HuH-7.5 (cell line): ENCODE data around the gene HIC1.

Experiments
- DNase-seq: peaks from one replicate; pipeline ENCODE4 v3.0.0; 2011; ENCODE audit warnings: low spot score

The HIC1 gene

DNA sequence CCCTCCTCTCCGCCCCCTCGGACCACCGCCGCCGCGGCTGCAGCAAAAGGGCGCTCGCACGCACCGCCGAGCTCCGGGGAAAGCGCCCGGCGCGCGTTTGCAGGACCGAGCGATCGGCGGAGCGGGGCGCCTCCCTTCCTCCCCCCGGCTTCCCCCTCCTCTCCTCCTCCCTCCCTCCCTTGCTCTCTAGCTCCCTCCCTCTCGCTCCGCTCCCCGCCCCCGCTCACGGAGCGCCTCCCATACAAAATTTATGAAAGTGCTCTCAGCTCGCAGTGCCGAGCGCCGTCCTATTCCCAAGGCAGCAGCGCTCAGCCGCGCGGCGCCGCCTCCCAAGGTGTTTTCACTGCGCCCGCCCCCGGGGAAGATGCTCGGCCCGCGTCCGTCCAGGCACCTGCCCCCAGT is 29.7 kb upstream of the HIC1 start, which contains the start of gene RTN4RL1:
Gene RTN4RL1, minus strand, starts transcription at position 115 of the 402 bp plus-strand sequence. CDS start 469 bp downstream, outside the sequence.
- DNase-seq, result peak; percentile 76

DNA sequence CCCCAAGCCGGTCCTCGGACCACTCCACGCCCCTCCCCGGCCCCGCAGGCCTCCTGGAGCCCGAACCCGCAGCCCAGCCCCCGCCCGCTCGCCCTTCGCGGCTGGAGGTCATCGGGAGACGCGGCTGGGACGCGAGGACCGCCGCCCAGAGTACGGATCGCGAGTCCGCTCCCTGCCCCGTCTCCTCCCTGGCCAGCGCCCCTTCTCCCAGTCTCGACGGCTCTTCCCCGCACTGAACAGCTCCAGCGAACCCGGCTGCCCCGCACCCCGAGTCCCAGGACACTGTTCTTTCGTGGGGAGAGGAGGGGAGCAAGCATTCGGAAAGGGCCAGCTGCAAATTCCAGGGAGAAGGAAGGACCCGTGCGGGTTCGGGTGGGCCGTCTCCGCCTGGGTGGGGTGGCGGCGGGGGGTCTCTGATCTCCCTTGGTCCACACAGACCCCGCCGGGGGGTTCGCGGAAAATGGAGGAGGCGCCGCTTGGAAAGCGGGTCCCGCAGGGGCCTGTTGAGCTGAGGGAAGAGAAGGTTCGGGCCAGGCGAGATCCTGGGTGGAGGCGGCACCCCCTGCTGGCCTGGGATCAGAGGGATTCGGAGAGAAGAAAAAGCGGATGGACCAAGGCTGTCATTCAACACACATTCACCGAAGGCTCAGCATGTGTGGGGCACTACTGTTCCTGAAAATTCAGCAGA is 29.1 kb upstream of the HIC1 start:
- peak; percentile 89 for DNase-seq

DNA sequence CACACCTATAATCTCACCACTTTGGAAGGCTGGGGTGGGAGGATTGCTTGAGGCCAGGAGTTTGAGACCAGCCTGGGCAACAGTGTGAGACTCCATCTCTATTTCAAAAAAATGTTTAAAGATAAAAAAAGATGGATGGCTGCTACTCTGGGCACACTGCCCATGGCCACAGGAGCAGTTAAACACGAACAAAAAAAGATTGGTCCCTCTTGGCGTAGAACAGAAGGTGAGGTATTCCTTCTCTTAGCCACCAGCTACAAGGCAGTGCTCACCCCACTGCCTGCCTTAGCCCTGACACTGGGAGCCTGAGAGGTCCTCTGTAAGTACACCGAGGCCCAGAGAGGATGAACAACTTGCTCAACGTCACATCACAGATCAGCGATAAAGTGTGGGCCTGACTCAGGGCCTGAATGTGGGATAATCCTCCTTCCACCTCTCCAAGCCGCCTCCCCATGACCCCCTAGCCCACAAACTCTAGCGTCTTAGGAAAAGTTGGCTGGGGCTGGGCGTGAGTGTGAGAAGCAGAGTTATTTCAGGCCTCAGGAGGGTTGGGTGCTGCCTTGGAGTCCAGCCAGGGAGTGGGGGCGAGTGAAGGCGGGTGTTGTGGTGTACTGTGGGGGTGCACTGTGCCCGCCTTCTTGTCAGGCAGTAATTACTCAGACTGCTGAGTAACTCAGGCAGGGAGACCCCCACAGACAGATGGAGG is 27.2 kb upstream of the HIC1 start:
- no peak for DNase-seq

DNA sequence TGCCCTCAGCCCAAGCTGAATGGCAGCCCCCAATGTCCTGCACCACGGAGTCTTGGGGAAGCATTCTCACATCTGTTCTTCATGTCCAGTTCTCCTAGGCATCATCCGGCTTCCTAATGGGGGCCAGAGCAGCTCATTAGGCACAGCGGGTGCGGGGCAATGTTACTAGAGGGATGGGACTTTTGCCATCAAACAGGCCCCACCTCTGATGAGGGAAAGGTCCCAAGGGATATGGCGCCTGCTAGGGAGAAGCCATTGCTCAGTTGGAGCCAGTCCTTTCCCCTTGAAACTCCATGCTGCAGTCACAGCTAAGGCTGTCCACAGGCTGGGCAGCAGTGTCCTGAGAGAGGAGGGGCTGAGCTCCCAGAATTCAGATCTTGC is 26.7 kb upstream of the HIC1 start:
- no peak for DNase-seq

DNA sequence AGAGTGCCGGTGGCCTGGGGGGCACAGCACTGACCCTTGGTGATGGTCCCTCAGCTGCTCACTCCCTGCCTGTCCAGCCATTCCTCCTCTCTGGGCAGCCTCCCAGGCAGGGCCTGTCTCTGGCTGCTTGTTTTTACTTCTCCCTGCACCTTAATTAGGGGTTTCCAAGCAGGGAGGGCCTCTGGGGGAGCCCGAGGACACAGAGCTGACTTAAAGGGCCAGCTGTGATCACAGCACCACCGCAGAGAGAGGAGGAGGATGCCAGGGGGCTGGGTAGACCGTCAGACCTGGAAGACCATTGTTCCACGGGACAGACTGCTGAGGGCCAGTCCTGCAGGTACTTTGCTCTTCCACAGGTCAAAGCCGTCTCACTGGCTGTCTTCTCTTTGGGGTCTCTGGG is 26.2 kb upstream of the HIC1 start:
- no peak for DNase-seq

DNA sequence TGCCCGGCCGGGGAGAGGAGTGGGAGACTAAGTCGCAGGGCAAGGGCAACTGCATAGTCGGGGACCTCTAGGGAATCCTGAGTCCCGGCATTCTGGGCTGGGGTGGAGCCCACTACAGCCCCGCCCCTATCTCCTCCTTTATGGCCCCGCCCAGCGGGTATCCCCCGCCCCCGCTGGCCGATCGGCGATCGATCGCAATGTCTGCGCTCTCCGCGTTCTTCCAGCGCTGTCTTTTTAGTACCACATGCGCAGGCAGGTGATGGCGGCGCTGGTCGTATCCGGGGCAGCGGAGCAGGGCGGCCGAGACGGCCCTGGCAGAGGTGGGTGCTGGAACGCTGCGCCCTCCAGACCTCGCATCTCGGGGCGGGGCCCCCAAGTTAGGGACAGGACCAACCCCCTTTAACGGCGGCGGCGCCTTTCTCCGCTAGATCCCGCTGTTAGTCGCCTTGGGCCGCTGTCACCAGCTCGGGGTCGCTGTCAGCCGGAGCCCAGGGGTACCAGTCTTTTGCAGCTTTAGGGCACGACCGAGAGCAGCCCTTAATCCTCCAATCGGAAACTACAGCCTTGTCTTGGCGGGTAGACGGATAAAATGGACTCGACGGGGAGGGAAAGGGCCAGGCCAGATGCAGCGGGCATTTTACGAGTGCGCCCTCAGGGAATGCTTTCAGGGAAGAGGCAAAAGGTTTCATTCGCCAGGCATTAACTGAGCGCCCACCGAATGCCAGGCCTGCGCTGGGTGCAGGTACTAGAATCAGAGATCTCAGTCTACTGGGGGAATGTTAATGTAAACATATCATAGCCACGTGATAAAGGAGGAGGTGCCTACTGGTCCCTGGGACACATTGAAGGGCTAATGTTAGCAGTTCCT is 24.8 kb upstream of the HIC1 start, which contains the start of gene DPH1:
Gene DPH1, plus strand, starts transcription at position 243 of the 868 bp plus-strand sequence. Its CDS starts 17 bp downstream, at position 260.
- peak; percentile 94 for DNase-seq

DNA sequence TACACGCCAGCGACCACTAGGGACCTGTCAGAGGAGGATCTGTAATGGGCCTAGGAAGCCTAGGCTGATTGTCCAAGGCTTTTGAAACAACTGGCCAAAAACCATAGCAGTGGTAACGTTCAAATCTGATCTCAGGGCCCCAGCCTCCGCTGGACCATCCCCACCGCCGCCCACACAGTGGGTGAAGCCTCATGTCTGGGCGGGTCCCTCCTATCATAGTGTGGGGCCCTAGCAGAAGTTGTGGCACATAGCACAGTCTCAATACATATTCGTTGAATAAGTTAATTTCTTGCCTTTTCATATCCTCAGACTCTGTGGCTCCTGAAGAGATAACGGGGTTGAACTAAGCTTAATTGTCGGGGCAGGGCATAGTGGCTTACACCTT is 24.1 kb upstream of the HIC1 start:
- DNase-seq, result no peak

DNA sequence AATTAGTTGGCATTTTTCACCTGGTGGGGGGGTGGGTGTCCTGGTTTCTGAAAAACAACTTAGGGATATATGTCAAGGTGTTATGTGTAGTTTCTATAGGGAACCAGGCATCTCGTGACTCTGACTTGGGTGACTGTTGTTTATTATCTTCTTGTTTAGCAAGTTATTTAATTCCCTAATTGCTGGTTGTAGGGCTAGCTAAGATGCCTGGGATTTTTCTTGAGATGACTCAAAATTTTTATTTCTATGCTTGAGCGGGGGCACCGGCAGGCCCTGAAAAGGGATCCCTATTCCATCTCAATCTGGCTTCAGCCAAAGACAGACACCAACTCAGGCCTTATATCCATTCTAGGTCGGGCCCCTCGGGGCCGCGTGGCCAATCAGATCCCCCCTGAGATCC is 21.8 kb upstream of the HIC1 start:
- DNase-seq, result no peak

DNA sequence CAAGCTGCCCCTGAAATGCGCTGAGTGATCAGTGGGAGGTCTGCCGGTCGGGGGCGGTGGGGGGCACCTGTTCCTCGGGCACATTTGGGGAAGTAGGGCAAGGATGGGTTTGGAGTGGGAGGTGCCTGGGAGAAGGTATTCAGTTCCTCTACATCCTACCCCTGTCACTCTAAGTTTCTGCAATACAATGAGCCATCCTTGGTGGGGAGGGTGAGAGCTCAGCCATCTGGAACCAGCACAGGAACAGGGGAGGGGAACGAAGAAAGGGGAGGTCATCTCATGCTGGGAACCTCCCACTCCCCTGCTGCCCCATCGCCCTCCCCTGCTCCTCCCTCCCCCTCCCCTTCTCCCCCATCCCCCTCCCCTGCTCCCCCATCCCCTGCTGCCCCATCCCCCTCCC is 20.7 kb upstream of the HIC1 start:
- no peak for DNase-seq

DNA sequence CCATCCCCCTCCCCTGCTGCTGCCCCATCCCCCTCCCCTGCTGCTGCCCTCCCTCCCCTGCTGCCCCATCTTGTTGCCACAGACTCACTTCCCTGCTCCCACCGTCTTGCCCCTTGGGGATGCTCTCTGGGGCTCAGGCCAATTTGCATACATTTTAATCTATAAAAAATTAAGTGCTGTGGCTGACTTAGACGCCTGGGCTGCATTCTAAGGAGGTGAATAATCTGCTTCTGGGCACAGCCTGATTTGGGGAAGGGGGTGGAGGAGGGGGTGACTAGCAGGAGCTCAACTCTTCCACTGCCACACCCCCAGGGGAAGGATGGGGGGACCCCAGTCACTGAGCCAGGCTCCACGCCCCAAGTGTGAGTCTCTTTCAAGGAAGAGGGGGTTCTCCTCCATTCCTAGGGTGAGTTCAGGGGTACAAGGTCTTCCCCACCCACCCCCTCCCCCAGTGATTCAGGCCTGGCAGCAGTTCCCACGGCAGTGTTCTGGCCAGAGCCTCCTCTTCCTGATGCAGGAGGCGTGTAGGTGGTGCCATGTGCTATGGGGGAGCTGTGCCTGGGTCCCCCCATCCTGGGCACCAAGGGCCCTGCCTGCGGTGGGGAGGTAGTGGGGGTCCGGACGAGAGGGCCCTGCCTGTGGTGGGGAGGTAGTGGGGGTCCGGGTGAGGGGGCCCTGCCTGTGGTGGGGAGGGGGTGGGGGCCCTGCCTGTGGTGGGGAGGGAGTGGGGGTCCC is 19.9 kb upstream of the HIC1 start:
- DNase-seq, result no peak

DNA sequence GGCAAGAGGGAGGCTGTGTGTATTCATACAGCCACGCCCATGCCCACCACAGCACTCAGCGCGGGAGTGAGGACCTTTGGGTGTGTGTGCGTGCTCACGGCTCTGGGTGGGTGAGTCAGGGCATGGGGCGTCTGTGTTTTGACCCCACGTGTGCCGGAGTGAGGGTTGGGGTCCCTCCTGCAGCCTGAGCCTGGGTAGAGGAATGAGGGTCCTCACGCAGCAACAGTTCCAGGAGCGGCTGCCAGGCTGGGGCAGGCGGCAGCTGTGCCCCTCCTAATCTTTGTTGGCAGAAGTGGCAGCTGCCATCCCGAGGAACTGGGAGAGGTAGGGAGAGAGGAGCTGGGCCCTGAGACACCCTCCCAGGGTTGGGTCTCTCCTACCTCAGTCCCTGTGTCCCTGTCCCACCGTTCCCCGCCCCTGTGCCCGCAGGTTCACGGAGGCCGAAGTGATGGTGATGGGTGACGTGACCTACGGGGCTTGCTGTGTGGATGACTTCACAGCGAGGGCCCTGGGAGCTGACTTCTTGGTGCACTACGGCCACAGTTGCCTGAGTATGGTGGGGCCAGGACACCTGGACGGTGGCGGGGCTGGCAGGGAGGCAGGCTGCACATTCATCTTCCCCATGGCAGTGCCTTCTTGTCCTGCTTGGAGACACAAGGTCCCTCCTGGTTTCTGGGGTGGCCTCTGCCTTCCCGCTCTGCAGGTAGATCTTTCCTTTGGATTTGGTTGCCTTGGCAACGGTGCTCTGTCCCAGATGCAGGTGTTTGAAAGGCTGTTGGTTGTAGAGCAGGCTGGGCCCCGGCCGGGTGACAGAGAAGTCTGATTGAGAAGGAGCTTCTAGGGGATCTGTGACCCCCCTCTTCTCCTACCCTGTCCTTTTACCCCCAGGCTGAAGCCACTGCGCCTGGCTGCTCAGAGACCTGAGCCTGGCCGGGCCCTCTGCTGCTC is 19.1 kb upstream of the HIC1 start:
- DNase-seq, result no peak

DNA sequence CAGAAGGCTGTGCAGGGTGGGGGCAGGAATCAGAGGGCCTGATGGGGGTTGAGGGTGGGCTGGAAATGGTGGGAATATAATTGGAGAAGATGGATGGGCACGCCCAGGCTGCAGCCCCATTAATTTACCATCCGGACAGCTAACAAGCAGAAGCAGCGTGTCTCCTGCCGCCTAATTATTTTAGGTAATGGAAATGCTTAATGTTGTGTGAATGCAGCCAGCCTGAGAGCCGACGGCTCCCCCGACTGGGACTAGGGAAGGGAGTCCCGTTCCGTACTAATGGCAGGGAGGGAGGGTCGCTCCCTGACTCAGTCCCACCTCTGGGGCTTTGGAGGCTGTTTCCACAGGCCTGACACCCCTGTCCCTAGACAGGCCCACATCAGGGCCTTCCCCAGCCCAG is 17.7 kb upstream of the HIC1 start:
- no peak for DNase-seq

DNA sequence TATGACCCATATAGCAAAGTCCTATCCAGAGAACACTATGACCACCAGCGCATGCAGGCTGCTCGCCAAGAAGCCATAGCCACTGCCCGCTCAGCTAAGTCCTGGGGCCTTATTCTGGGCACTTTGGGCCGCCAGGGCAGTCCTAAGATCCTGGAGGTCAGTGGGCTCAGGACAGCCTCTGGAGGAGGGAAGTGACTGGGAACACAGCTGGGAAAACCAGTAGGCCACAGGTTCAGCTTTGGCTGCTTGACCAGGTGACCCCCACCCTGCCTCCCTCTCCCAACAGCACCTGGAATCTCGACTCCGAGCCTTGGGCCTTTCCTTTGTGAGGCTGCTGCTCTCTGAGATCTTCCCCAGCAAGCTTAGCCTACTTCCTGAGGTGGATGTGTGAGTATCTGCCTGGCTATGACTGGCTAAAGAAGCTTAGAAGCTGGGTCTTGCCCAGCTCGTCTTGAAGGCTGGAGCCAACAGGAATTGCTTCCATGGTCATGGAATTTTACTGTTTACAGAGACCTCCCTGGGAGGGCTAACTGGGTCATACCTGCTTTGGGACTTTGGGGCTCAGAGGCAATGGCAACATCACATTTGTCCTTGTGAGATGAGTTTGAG is 14.6 kb upstream of the HIC1 start:
- no peak for DNase-seq

DNA sequence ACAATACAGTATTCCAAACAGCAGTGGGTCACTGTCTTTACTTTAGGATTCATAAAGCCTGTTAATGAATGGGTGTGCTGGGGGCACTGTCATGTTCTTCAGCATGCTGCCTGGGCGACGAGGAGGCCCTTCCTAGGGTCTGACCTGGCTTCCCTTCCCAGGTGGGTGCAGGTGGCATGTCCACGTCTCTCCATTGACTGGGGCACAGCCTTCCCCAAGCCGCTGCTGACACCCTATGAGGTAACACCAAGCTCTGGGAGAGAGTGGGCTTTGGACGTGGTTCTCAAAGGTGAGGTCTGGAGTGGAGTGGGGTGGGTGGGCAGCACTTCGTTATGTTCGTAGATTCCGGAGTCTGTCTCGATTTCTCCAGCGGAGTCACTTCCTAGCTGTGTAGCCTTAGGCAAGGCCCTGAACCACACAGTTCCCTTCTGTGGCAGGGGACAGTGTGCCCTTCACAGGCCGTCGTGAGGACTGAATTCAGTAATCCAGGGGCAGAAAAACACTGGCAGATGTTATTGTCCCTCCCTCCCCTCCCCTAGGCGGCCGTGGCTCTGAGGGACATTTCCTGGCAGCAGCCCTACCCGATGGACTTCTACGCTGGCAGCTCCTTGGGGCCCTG is 13.9 kb upstream of the HIC1 start:
- no peak for DNase-seq

DNA sequence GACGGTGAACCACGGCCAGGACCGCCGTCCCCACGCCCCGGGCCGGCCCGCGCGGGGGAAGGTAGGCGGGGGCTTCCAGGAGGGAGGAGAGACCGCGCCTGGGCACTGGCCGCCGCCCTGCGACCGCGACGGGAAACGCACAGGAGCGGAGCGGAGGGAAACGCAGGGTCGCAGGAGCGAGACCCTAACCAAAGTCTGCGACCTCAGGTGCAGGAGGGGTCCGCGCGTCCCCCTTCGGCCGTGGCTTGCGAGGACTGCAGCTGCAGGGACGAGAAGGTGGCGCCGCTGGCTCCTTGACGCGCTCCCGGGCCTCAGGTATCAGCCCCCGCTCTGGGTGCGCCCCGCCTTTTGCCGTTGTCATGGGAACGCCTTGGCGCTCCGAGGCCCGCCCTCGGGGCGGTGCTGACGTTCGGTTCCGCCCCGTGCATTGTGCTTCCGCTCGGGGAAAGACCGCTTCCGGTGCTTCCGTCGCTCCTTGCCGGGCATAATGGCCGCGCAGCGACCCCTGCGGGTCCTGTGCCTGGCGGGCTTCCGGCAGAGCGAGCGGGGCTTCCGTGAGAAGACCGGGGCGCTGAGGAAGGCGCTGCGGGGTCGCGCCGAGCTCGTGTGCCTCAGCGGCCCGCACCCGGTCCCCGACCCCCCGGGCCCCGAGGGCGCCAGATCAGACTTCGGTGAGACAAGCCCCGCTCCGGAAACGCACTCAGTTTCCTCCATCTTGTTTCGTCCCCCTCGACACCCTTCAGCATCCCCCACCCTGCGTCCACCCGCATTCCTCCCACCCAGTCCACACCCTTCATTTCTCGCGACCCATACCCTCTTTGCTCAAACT is 13.1 kb upstream of the HIC1 start, which contains the start of gene OVCA2:
Gene OVCA2, plus strand, starts transcription at position 462 of the 829 bp plus-strand sequence. Its CDS starts 26 bp downstream, at position 488.
- DNase-seq, result peak; percentile 81

DNA sequence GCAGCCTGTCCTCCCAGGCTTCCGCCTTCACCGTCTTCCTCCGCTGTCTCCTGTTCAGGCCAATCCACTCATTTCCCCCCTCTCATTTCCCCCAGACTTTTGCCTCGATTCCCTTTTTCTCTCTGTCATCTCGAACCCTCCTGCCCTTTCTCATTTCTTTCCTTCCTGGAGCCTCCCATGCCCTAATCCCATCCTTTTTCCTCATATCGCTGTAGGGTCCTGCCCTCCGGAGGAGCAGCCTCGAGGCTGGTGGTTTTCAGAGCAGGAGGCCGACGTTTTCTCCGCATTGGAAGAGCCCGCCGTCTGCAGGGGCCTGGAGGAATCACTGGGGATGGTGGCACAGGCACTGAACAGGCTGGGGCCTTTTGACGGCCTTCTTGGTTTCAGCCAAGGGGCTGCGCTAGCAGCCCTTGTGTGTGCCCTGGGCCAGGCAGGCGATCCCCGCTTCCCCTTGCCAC is 12.5 kb upstream of the HIC1 start:
- no peak for DNase-seq

DNA sequence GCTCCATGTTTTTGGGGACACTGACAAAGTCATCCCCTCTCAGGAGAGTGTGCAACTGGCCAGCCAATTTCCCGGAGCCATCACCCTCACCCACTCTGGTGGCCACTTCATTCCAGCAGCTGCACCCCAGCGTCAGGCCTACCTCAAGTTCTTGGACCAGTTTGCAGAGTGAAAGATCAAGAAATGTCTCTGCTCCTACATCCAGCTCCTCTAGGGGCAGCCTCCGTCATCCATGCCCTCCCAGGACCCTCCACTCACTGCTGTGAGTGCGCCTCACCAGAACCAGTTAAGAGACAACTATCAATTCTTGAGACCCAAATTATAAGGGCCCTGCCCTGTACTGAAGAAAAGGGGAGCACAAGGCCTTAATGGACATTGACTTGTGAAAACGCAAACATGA is 12.0 kb upstream of the HIC1 start:
- DNase-seq, result no peak

DNA sequence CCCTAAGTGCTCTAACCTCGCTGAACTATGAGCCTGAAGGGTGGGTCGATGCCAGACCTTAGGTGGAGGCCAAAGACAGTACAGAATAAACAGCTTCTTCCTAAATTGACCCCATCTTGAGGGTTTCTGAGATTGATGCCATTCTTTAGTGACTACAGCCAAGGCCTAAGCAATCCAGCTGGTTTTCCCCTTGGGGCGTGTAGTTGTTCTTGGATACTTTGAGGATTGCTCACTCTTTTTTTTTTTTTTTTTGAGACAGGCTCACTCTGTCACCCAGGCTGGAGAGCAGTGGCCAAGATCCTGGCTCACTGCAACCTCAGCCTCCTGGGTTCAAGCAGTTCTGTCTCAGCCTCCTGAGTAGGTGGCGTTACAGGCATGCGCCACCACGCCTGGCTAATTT is 11.1 kb upstream of the HIC1 start:
- DNase-seq, result no peak
